ENCODE data around the gene KRTAP12-2.
"Not testable (repeated sequence)": the region's sequence is repeated elsewhere in the genome, so short reads cannot be mapped to it uniquely, and the experiment has no call there.

The KRTAP12-2 gene

DNA sequence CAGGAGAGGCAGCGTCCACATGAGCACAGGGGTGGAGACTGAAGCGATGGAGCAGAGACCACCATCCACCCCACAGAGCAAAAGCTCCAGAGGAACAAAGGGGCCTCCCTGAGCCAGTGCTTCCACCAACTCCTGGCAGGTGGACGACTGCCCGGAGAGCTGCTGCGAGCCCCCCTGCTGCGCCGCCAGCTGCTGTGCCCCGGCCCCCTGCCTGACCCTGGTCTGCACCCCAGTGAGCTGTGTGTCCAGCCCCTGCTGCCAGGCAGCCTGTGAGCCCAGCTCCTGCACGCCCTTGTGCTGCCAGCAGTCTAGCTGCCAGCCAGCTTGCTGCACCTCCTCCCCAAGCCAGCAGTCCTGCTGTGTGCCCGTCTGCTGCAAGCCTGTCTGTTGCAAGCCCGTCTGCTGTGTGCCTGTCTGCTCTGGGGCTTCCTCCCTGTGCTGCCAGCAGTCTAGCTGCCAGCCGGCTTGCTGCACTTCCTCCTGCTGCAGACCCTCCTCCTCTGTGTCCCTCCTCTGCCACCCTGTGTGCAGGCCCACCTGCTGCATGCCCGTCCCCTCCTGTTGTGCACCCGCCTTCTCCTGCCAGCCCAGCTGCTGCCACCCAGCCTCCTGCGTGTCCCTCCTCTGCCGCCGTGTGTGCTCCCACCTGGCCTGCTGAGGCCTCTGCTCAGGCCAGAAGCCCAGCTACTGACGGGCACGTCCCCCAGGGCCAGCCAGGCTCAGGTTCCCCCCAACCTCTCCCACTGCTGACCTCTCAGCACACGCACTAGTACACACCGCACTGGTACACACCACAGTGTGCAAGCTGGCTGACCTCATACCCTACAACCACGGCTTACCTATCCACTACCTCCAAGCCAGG lies 35.6 kb upstream of the KRTAP12-2 start:
- DNase-seq (ENCODE audit: low read depth) = no peak

DNA sequence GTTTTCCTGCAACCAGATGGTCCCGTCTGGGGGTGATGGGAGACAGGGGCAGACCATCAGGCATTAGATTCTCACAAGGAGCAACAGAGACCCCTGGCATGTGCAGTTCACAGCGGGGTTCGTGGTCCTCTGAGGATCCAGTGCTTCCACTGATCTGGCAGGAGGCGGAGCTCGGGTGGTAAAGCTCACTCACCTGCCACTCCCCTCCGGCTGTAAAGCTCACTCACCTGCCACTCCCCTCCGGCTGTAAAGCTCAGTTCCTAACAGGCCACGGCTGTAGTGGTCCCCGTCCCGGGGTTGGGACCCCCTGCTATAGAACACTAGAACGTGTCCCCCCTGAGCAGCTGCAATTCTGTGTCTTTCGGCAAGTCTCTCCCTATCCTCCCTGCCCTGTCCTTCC lies 34.8 kb upstream of the KRTAP12-2 start:
- DNase-seq (ENCODE audit: low read depth) = no peak

DNA sequence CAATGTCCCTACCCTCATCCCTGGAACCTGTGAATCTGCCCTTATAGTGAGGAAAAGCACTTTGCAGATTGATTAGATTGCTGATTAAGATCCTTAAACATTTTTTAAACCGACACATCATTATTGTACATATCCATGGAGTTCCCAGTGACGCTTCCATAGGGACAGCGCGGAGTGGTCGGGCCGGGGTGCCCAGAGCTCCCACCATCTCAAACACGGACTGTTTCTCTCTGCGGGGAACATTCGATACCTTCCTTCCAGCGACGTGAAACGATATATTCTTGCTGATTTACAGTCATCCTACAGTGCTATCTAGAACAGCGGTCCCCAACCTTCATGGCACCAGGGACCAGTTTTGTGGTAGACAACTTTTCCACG lies 34.3 kb upstream of the KRTAP12-2 start:
- no peak for DNase-seq (ENCODE audit: low read depth)

DNA sequence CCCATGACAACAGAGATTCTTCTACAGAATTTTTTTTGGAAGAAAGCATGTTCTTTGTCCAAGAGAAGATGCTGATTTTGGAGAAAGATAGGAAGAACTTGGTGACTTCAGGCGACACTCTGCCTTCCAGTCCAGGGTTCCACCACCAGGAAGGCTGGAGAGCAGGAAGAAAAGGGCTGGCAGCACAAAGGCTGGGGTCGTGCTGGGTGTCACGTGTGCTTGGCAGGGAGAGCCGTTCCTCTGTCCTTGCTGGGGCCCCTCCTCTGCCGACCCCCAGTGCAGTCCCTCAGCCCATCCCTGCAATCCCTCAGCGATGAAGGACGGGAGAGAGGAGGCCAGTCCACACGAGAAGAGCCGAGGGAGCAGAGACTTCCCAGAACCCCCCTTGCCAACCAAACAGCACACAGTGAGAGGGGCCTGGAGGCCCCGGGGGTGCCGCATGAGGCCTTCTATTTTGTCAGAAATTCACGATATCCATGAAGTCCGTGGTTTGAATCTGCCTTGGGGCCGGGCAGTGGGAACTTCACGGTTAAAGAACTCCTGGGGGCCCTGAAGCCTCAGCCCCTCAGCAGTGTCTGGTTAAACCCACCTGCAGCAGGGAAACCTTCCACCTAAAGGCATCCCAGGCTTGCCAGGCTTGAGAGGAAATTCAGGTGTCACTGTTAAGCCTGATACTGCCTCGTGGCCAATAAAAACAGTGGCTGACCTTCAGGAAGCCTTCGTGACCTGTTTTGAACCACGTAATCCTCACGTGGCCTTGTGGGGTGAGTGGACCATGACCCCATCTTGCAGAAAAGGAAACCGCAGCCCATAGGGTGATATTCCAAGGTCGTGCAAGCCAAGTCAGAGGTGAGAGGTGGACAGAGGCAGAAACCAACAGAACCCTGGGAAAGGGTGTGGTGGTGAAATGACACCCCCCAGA lies 33.6 kb upstream of the KRTAP12-2 start:
- no peak for DNase-seq (ENCODE audit: low read depth)

DNA sequence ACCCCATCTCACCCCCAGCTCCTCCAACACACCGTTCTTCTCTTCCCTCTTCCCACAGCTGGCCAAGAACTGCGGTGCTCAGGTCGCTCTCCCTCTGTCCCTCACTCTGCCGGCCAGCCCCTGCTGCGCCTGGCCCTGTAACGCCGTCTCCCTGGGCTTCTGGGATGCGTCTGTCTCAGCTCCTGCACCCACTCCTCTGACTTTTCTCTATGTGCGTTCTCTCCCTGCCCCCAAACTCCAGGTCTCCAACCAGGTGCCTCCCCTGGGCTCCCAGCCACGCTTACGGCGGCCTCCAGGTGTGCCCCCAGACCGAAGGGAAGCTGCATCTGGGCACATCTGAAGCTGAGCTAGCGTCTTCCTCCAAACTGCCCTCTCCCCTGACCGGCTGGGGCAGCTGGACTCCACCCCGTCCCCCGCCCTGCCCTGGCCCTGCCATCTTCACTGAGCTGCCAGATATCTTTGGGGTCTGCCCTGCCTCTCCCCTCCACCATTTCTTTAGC lies 32.8 kb upstream of the KRTAP12-2 start:
- no peak for DNase-seq (ENCODE audit: low read depth)

DNA sequence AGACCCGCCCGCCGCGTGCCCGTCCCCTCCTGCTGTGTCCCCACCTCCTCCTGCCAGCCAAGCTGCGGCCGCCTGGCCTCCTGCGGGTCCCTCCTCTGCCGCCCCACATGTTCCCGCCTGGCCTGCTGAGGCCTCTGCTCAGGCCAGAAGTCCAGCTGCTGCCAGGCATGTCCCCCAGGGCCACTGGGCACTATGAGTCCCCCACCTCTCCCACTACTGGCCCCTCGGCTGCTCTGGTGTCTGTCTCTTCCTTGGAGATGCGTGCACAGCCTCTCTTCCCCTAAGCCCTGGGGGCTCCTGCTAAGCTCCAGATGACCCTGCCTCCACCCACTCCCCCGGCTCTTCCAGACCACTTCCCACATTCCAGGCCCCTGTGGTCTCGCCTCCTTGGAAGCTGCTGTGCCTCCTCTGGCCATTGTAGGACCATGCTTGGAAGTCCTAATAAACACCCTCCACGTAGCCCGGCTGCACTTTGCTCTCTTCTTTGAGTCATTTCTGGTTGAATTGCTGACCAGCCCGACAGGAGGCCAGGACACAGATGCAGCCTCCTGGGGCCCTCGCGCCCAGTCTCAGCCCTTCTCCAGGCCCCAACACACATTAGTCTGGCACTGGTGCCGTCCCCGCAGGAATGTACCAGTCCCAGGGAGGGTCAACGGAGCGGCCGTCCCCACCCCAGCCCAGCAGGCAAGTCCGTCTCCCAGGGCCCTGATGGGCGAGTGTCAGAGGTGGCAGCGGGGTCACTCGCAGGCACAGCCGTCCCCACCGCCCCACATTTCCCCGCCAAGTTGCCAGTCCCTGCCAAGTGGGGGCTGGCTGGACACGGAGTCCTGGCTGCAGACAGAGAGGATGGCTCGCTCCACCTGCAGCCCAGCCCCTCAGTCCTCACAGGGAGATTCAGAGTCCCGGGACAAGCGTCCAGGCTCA lies 31.3 kb upstream of the KRTAP12-2 start:
- DNase-seq (ENCODE audit: low read depth) = no peak

DNA sequence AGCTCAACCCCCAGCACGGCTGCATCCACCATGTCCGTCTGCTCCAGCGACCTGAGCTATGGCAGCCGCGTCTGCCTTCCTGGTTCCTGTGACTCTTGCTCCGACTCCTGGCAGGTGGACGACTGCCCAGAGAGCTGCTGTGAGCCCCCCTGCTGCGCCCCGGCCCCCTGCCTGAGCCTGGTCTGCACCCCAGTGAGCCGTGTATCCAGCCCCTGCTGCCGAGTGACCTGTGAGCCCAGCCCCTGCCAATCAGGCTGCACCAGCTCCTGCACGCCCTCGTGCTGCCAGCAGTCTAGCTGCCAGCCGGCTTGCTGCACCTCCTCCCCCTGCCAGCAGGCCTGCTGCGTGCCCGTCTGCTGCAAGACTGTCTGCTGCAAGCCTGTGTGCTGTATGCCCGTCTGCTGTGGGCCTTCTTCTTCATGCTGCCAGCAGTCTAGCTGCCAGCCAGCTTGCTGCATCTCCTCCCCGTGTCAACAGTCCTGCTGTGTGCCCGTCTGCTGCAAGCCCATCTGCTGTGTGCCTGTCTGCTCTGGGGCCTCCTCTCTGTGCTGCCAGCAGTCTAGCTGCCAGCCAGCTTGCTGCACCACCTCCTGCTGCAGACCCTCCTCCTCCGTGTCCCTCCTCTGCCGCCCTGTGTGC lies 30.6 kb upstream of the KRTAP12-2 start, which contains the start of gene KRTAP10-12:
KRTAP10-12 (plus strand) TSS at position 1 of the 639 bp plus-strand sequence; CDS start at position 31, 30 bp downstream.
- DNase-seq (ENCODE audit: low read depth) = not testable (repeated sequence)

DNA sequence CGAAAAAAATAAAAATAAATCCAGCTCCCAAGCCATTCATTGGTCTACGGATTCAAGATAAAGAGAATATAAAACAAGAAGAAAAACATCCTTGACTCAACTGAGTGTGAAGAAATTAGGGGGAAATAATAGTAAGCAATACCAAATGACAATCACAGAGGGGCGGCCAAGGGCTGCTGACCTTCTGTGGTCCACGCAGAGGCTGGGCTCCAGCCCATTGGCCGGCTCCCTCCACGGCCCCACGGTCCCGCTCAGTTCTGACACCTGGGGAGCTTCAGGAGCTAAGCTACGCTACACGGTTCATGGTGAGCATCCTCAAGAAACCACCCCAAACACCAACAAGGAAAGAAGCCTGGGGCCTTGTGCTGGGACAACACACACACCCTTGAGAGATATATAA lies 29.8 kb upstream of the KRTAP12-2 start:
- no peak for DNase-seq (ENCODE audit: low read depth)

DNA sequence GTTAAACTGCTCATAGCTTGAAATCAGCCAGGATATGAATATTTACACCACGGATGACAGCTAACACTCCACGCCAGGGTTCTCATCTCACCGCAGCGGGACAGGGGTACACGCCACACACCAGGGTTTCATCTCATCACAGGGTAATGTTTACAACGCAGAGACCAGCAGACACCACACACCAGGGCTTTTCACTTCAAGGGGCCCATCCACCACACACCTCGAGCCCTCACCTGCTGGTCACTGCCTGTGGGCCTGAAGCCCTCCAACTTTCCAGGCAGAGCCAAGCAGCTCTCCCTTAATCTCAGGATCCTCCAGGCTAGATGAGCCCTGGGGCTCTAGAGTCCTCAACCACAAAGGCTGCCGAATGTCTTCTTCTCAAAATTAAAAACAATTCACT lies 28.9 kb upstream of the KRTAP12-2 start:
- DNase-seq (ENCODE audit: low read depth) = no peak

DNA sequence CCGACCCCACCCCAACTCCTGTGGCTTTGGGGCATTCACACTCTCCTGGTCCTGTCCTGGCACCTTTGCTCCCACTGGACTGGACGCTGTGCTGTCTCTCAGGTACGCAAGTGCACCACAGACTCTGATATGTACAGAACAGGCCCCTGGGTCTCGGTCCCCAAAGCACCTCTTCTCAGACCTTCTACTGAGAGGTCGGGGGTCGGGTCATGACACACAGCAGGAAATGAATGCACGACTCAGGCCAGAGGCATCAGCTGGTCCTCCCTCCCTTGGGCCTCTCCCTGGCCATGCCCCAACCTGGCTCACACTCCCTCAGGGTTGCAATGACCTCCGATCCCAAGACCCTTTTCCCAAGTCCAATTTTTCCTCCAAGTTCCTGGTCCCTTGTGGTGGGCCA lies 28.5 kb upstream of the KRTAP12-2 start:
- no peak for DNase-seq (ENCODE audit: low read depth)

DNA sequence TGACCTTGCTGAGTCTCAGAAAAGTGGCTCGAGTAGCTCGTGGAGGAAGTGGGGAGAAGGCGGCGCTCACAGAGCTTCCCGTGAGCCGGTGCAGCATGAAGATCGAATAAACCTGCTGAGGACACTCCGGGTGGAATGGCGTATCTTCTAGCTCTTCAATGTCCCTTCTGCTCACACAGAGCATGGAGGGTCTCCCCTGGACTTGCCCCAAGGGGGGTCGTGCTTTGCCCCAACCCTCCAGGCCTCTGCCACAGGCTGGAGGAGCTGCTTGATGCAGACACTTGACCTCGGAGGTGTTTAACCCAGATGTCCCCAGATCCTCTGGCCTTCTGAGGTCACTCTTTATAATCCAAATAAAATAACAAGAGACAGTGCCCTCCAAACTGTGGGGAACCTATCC lies 28.0 kb upstream of the KRTAP12-2 start:
- no peak for DNase-seq (ENCODE audit: low read depth)

DNA sequence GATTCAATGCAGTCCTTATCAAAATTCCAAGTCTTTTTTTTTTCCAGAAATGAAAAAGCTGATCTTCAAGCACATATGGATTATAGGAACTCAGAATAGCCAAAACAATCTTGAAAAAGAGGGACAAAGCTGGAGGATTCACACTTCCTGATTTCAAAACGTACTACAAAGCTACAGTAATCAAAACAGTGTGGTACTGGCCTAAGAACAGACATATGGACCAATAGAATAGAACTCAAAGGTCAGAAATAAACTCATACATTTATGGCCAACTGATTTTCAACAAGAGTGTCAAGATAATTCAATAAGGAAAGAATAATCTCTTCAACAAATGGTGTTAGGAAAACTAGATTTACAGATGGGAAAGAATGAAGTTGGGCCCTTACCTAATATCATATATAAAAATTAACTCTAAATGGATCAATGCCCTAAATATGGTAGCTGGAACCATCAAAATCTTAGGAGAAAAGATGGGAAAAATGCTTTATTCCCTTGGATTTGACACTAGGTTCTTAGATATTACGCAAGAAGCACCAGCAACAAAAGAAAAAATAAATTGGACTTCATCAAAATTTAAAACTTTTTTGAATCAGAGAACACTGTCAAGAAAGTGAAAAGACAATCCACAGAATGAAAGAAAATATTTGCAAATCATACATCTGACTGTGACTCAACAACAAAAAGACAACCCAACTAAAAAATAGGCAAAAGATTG lies 26.2 kb upstream of the KRTAP12-2 start:
- DNase-seq (ENCODE audit: low read depth) = no peak

DNA sequence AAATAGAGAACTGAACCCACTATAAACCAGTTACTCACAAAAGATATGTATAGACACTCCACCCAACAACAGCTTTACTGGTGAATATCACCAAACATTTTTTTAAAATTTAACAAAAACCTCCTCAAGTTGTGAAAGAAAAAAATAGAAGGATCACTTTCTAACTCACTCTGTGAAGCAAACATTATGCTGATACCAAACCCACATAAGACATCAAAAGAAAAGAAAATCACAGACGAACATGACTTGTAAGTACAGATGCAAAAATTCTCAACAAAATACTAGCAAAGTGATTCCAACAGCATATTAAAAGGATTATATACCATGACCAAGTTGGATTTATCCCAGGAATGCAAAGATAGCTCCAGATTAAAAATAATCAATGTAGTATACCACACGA lies 25.0 kb upstream of the KRTAP12-2 start:
- no peak for DNase-seq (ENCODE audit: low read depth)

DNA sequence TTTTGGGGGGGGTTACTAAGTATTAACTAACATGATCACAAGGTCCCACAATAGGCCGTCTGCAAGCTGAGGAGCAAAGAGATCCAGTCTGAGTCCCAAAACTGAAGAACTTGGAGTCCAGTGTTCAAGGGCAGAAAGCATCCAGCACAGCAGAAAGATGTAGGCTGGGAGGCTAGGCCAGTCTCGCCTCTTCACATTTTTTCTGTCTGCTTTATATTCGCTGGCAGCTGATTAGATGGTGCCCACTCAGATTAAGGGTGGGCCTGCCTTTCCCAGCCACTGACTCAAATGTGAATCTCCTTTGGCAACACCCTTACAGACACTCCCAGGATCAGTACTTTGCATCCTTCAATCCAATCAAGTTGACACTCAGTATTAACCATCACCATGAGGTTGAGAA lies 23.0 kb upstream of the KRTAP12-2 start:
- DNase-seq (ENCODE audit: low read depth) = not testable (repeated sequence)

DNA sequence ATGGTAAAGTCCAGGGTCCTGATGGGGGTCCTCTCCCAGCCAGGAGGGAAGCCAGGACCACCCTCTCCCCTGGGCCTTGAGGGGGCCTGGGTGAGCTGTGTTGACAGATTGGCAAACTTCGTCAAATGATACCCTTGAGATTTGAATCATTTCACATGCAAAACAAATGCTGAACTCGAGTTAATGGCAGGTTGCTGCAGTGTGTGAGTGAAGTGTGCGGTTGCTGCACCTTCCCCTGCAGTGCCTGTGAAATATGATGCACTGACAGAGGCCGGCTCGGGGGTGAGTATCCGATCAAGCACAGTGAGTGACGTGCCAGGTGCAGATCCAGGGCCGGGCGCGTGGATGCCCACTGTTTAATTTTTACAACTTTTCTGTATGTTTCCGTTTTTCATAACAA lies 20.9 kb upstream of the KRTAP12-2 start:
- DNase-seq (ENCODE audit: low read depth) = no peak

DNA sequence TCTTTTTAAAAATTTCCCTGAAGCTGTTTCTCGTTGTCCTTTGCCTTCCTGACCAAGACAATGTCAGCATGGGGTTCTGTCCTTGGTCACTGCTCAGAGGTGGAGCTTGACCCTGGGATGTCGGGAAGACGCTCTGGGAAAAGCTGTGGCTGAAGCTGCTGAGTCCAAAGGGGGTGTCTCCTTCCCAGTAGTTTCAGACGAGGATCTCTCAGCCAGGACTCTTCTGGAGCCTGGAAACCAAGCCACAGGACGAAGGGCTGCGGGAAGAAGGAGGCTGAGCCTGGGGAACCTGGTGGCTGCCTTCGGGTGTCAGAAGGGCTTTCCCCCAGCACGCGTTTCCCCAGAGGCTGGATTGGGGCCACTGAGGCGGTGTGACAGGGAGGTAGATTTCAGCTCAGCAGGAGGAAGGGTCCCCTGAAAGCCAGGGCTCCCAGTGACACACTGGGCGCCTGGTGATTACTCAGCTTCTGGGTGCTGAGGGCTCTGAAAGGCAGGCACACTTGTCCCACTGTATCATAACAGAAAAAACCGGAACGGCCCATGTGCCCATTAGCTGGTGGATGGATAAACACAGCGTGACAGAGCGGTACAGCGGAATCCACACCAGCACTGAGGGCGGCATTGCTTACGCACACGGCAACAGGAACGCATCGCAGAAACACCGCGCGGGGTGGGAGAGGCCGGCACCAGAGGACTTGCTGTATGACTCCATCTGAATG lies 20.3 kb upstream of the KRTAP12-2 start:
- no peak for DNase-seq (ENCODE audit: low read depth)

DNA sequence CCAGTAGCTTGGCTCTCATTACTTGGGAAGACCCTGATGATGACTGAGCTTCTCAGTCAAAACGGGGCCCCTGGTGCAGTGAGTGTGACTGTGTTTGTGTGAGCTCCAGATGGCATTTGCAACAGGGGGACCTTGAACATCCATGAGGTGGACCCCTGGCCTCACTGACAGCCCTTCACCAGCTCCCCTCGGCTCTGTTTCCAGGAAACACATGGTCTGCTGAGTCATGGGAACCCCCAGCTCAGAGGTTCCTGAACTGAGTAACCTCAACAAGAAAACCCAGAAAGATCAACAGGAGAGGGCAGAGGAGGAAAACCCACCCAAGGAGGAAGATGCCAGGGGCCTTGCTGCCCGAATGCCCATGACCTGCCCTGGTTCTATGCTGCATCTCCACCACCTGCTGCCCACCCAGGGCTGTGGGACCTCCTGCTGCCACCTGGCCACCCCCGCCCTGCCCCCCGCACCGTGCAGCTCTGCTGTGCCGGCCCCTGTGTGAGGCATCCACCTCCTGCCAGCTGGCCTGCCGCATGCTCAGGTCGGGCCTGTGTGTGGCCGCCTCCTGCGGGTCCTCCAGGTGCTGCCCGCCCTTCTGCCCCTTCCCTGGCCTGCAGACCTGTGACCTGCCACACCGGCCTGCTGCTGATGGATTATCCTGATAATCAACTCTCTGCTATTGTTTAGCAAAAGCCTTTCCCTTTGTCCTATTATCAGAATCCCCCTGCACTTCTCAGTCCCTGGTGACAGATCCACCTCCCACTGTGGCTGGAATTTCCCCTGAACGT lies 19.5 kb upstream of the KRTAP12-2 start:
- DNase-seq (ENCODE audit: low read depth) = no peak

DNA sequence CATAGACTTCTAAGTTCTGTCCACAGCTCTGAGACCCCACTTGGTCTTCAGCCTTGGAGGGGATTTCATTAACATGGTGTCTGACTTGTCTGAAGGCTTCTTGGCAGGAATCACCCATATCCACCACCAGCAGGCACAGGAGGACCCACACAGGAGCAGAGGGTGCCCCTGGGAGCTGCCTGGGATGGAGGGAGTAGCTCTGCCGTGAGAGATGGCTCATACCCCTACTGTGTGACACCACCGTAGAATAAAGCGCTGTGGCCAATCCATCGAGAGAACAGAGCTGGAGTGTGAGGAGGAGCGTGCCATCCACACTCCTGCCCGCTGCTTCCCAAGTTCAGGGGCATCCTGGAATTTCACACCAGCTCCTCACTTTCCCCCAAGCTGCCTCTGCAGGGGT lies 18.3 kb upstream of the KRTAP12-2 start:
- not testable (repeated sequence) for DNase-seq (ENCODE audit: low read depth)

DNA sequence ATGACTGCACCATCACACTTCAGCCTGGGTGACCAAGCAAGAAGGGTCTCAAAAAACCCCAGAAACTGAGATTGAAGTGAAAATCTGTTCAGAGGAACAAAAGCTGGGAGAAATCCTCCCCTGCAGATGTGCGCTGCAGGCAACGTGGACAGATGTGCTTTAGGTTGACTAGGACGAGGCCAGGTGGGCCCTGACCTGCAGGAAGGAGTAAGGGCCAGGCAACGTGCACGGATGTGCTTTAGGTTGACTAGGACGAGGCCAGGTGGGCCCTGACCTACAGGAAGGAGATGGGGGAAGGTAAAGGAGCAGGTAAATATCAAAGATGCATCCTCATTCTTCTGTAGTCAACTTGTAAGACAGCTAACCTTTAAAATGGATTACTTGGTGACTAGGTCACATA lies 17.8 kb upstream of the KRTAP12-2 start:
- DNase-seq (ENCODE audit: low read depth) = no peak
